Activated CD4-positive, alpha-beta T cell treated with anti-CD3 and anti-CD28 coated beads for 4 hours (primary cell): ENCODE measurements around the gene FLVCR2.

ENCODE experiments used
- DNase-seq, 2 donors: peaks; one replicate each; pipeline ENCODE4 v3.0.0-alpha.2; 2020

Gene FLVCR2

GRCh38 chr14:75559045-75559444 is 19.4 kb upstream of the FLVCR2 start:
- no peak for DNase-seq

GRCh38 chr14:75559451-75560222 is 18.8 kb upstream of the FLVCR2 start:
- DNase-seq, result peak; percentile 50 to 58

- DNase-seq, result peak; percentile 46 to 58
Measured at GRCh38 chr14:75561013-75561432, 17.4 kb upstream of the FLVCR2 start.

- DNase-seq, result peak; percentile 51 to 61
Measured at GRCh38 chr14:75562089-75562488, 16.3 kb upstream of the FLVCR2 start.

- DNase-seq, result no peak
Measured at GRCh38 chr14:75562489-75562888, 15.9 kb upstream of the FLVCR2 start.

GRCh38 chr14:75563931-75564330 is 14.5 kb upstream of the FLVCR2 start:
- DNase-seq, result no peak

GRCh38 chr14:75565056-75565455 is 13.4 kb upstream of the FLVCR2 start:
- no peak for DNase-seq

- peak; percentile 74 to 85 for DNase-seq
Measured at GRCh38 chr14:75566321-75566720, 12.1 kb upstream of the FLVCR2 start.

GRCh38 chr14:75566752-75567151 is 11.7 kb upstream of the FLVCR2 start:
- DNase-seq, result no peak

GRCh38 chr14:75568140-75568539 is 10.3 kb upstream of the FLVCR2 start:
- DNase-seq, result no peak

- no peak for DNase-seq
Measured at GRCh38 chr14:75568791-75569190, 9.6 kb upstream of the FLVCR2 start.

GRCh38 chr14:75570797-75571196 is 7.6 kb upstream of the FLVCR2 start:
- no peak for DNase-seq

- no peak for DNase-seq
Measured at GRCh38 chr14:75572104-75572503, 6.3 kb upstream of the FLVCR2 start.

- no peak for DNase-seq
Measured at GRCh38 chr14:75577090-75577489, 1.3 kb upstream of the FLVCR2 start.

GRCh38 chr14:75577729-75578101 is 705 bp upstream of the FLVCR2 start:
- peak; percentile 69 for DNase-seq

GRCh38 chr14:75578786-75579337 is 442 bp downstream of the FLVCR2 start:
- DNase-seq, result no peak

GRCh38 chr14:75579338-75579864 is 981 bp downstream of the FLVCR2 start:
- no peak for DNase-seq

- DNase-seq, result no peak
Measured at GRCh38 chr14:75579882-75580281, 1.5 kb downstream of the FLVCR2 start.

- no peak for DNase-seq
Measured at GRCh38 chr14:75587388-75587787, 9.0 kb downstream of the FLVCR2 start.

- DNase-seq, result no peak
Measured at GRCh38 chr14:75589931-75590330, 11.5 kb downstream of the FLVCR2 start.

- no peak for DNase-seq
Measured at GRCh38 chr14:75591331-75591946, 13.0 kb downstream of the FLVCR2 start.

- DNase-seq, result no peak
Measured at GRCh38 chr14:75591987-75592575, 13.7 kb downstream of the FLVCR2 start.

- no peak for DNase-seq
Measured at GRCh38 chr14:75595226-75595625, 16.8 kb downstream of the FLVCR2 start.

GRCh38 chr14:75597149-75597548 is 18.7 kb downstream of the FLVCR2 start:
- no peak for DNase-seq
